Endothelial cell (in vitro differentiated cells): ENCODE data around the gene MIGA1. TPM values are rescaled to one million over a fixed set of nuclear protein-coding genes. Genes with fewer than 3 reads are reported as not detected.

Experiments used
- DNase-seq: peaks from one replicate; pipeline ENCODE4 v3.0.0; 2021; ENCODE audit warnings: low spot score
- H3K27ac Mint-ChIP-seq: one replicate; pipeline ENCODE4 v1.8.0; 2021; ENCODE audit warnings: mixed read lengths, inconsistent platforms; ENCODE audit not compliant: unreplicated experiment
- H3K27me3 Mint-ChIP-seq: one replicate; pipeline ENCODE4 v1.8.0; 2021; ENCODE audit warnings: mild to moderate bottlenecking, moderate library complexity, mixed read lengths, inconsistent platforms; ENCODE audit not compliant: unreplicated experiment
- H3K36me3 Mint-ChIP-seq: one replicate; pipeline ENCODE4 v1.8.0; 2021; ENCODE audit warnings: mild to moderate bottlenecking, low read depth, mixed read lengths, inconsistent platforms; ENCODE audit not compliant: unreplicated experiment
- H3K4me1 Mint-ChIP-seq: one replicate; pipeline ENCODE4 v1.8.0; 2021; ENCODE audit warnings: mild to moderate bottlenecking, mixed read lengths, inconsistent platforms; ENCODE audit not compliant: unreplicated experiment
- H3K4me3 Mint-ChIP-seq: one replicate; pipeline ENCODE4 v1.8.0; 2021; ENCODE audit warnings: mild to moderate bottlenecking, mixed read lengths, inconsistent platforms; ENCODE audit not compliant: unreplicated experiment
- H3K9me3 Mint-ChIP-seq: one replicate; pipeline ENCODE4 v1.8.0; 2021; ENCODE audit warnings: mixed read lengths, inconsistent platforms; ENCODE audit not compliant: unreplicated experiment
- CTCF ChIP-seq: fragments of 200-600 bp; sonication (generic); IDR thresholded peaks from one replicate; pipeline ENCODE4 v1.5.0; 2021; ENCODE audit warnings: antibody characterized with exemption; ENCODE audit not compliant: unreplicated experiment
- total RNA-seq: library from RNA; stranded (reverse); fragmentation: NEBNext Ultra II Directional; extraction: Animal tissue kit (Norgen Biotek cat#: 25700); gene quantifications from one replicate; pipeline ENCODE4 v1.2.1, GENCODE V29; 2021; ENCODE audit not compliant: unreplicated experiment

The MIGA1 gene
- total RNA-seq, 1 donor from 2014 or later, result 12.3 TPM

DNA sequence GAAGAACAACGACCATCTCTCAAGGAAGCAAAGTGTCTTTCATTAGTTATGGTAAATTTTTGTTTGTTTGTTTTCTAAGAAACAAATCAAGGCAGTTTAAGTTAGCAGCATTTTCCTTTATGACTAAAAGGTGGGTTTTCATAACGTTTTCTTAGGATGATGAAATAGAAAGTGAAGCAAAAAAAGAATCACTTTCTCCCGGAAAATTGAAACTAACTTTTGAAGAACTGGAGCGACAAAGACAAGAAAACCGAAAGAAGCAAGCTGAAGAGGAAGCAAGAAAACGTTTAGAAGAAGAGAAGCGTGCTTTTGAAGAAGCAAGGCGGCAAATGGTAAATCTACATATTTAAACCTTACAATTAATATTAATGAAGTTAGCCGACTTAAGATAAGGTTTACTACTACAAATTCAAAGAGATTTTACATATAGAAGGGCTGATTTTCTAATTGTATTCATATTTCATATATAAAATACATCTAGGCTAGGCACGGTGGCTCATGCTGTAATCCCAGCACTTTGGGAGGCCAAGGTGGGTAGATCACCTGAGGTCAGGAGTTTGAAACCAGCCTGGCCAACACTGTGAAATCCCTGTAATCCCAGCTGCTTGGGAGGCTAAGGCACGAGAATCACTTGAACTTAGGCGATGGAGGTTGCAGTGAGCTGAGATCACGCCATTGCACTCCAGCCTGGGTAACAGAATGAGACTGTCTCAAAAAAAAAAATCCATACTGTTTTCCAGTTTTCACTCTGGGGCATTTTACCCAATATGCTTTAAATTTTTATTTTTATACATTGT lies 147.3 kb downstream of the MIGA1 start:
- no peak overlapping the region for H3K4me3 Mint-ChIP-seq

GRCh38 chr1:77927414-77927813 lies 148.0 kb downstream of the MIGA1 start:
- H3K27ac Mint-ChIP-seq, result no peak overlapping the region
- H3K4me1 Mint-ChIP-seq, result peaks cover 9% of the 10 kb centered on the region
- H3K36me3 Mint-ChIP-seq, result no peaks in the 10 kb centered on the region
- no peak for DNase-seq
- H3K4me3 Mint-ChIP-seq, result no peak overlapping the region
- TF ChIP-seq CTCF, result no peak
- H3K9me3 Mint-ChIP-seq, result no peaks in the 10 kb centered on the region
- no peaks in the 10 kb centered on the region for H3K27me3 Mint-ChIP-seq

More for the DNA sequence above, 147.3 kb downstream of the MIGA1 start:
- Mint-ChIP-seq H3K36me3 (no peaks in the 10 kb centered on the region), H3K27ac (no peak overlapping the region), H3K27me3 (no peaks in the 10 kb centered on the region), H3K4me1 (peaks cover 9% of the 10 kb centered on the region), H3K9me3 (no peaks in the 10 kb centered on the region)
- no peak for DNase-seq
- no peak for TF ChIP-seq CTCF

Other genes starting within 250 kb of the MIGA1 start
- gene ZZZ3, start 97.0 kb upstream of the MIGA1 start, total RNA-seq, result 39.3 TPM
- gene USP33, start 19.8 kb upstream of the MIGA1 start, total RNA-seq, result 58.5 TPM
- 2.4 TPM for gene NEXN, start 109.0 kb downstream of the MIGA1 start, total RNA-seq
- gene FUBP1, start 199.4 kb downstream of the MIGA1 start, total RNA-seq, result 148 TPM
- gene DNAJB4, start 225.3 kb downstream of the MIGA1 start, total RNA-seq, result 22.1 TPM